ENCODE data around the gene UGGT1.

UGGT1 gene

DNA sequence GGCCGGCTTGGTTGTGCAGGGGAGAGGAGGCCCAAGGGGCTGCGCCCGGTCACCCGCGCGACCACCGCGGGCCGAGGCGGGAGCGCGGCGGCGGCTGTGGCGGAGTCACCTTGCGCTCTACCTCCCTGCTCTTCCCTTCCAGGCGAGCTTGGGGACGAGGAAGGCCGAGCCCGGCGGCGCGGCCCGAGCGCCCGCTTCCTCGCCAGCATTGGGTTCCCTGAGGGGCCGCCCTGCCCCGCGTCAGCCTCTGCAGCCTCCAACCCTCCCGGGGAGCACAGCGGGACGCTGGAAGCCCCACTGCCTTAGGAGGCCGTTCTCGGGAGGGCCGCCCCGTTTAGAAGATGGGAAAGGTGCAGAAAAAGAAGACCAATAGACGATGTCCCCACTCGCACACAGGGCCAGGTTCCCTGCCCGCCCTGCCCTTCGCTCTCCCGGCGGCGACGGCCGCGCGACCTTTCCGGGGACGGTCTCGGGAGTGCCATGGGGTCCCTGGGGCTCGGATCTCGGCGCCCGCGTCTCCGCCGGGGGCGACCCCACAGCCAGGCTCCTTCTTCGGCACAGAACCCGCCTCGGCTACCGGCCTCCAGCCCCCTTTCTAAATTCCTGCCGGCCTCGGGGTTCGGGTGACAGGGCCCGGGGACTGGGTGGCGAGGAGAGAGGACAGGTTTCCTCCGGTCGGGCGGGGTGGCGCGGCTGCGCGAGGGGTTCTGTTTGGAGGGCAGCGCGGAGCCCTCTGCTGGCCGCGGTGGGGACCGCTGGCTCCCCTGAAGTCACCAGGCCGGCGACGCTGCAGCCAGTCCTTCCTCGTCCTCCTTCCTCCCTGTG lies 142.2 kb downstream of the UGGT1 start:
- DNase-seq: peak; percentile 75

DNA sequence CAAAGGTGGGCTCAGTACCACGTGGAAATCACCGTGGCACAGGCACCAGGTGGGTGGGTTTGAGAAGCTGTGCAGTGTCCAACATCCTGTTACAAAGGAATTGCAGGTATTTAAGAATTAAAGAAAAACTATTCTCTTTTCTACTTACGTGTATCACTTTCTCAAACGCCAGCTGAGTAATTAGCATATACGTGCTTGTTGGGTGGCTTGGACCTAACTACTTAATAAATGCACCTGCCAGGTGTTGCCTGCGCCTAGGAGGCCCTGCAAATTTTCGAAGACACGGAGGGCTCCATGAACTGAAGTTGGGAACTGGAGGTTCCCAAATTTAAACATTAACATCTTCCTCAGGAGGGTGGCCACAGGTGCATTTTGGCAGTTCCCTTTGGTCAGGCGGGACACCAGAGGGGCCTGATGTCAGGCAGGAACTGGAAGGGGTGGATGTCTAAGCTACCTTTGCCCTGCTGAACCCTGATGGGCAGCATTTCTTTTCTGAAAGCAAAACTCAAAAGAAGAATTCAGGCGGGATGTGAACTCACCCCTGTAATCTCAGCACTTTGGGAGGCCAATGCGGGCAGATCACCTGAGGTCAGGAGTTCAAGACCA lies 142.9 kb downstream of the UGGT1 start:
- no peak for DNase-seq

DNA sequence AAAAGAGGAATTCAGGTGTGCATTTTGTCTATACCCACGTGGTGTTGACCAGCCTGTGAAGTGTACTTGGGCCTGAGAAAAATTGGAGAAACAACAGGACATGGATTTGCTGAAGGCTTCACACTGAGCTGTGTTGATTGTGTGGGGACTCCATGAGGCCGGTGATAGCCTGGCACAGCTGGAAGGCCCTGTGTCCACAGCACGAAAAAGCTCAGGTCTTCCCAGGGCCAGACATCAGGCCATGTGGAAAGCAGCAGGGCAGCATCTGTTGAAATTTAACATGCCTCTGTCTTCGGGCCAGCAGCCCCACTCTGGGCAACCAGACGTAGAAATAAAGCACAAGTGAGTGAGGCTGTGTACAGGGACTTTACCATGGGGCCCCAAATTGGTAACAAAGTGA lies 143.6 kb downstream of the UGGT1 start:
- no peak for DNase-seq

DNA sequence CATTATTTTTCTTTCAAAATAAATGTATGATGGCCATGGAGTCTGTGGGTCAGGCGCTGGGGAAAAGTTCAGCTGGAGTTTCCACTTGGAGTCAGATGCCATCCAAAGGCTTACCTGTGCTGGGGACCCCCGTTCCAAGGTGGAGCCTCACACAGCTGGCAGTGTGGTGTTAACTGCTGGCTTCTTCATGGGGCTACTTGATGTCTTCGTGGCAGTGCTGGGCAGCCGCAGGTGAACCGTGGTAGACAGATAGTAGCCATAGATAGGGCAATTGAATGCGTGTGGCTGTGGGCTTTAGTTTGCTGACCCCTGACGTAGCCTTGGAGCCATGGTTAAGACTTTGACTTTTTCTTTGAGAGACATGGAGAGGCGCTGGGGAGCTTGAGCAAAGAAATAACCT lies 144.6 kb downstream of the UGGT1 start:
- no peak for DNase-seq

DNA sequence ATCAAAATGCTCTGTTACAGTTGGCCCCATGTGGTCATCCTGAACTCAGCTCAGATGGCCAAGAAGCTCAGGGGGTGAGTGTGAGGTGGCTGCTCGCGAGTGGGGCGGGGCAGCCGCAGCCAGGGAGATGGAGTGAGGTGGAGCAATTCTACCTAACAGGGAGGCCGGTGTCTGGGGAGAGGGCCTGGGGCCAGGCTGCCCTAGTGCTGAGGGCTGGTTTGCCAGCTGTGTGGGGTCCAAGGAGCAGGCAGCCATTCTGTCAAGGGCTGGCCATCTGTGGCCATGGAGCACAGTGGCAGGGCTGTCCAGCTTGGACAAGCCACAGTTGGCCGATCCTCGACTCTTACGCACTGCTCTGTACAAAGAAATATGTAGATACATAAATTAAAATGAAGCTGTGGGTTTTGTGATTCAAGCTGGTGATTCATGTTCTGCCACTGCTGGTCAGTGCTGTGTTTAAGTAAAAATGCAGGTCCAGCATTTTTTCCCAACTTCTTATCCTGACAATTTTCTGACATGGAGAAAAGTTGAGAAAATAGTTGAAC lies 145.6 kb downstream of the UGGT1 start:
- no peak for DNase-seq

DNA sequence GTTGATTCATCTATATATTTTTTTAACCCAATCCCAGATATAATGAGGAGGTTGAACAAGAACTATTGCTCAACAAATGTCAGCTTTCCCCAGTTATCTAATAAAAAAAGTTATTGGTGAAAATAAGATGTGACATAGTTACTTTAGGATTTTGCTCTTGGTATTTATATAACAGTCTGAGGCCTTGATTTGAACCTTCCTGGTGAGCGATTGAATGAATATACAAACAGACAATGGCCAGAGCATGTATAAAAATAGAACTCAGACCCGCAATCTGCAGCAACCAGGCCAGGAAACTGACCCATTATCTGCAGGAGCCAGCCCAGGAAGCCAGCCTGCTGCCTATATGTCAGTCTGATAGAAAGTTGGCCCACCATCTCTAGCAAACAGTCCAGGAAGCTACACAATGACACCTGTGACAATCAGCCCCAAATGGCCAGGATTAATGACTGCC lies 146.1 kb downstream of the UGGT1 start:
- DNase-seq: no peak

DNA sequence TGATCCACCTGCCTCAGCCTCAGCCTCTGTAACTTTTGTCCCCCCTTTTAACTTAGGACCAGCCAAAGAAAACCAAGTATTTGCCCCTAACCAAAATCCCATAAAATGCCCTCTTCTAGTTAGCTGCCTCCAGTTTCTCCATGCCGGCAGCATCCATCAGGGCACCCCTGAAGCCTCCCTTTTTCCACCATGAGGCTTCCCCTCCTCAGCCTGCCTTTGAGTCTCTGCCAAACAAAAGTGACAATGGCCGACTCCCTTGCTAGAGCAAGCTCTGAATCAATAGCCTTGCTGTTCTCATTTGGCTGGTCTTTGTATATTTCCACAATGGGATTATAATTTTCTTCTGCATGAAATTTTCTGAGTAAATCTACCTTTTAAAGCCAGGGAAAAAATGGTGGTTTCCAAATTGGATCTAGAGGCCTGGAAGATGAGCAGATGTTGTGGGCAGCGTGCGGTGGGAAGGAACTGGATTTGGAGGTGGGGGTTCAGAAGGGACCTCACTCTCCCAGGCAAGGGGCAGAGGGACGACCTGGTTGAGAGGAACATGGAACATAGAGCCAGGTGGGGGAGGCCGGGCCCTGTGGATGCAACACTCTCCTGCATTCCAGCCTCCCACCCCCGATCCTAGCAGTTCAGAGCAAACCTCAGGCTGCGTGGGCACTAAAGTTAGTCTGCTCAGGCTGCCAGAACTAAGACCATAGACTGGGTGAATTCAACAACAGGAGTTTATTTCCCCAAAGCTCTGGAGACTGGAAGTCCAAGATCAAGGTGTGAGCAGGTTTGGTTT lies 147.1 kb downstream of the UGGT1 start:
- DNase-seq: no peak

DNA sequence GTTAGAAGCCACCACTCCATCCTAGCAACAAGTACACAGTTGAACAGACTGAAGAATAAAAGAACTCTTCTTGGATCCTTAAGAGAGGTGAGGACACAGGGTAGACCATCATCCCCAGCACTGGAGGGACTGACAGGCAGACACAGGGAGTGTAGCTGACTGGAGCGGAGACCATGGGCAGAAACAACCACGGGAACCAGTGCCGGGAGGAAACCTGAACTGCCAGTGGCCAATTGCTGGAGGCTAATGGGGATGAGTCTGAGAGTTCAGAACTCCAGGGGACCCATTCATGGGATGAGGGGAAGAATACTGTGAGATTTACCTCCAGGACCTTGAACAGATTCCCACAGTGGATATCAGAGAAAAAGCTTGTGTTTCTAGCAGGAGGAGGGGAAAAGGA lies 150.9 kb downstream of the UGGT1 start:
- no peak for DNase-seq

Data from NCI-H2171 treated with DMSO at 0.1 percent for 48 hours (cell line).